Adrenal gland (tissue), 5 donors: ENCODE results near the gene CST6.

Source experiments
- CTCF ChIP-seq, 6 experiments: fragments of 450-650 bp in 4 of 6; fragments of 200-600 bp in 2 of 6; sonication (generic) in 1 of 6; IDR thresholded peaks; 1 replicate in 5 of 6; 2 replicates in 1 of 6; pipeline versions ENCODE4 v1.5.1 to v1.8.0; 2016 to 2021; ENCODE audit warnings: antibody characterized with exemption in 6 of 6, mild to moderate bottlenecking in 2 of 6, moderate library complexity in 1 of 6
- POLR2A ChIP-seq, 2 donors: fragments of 450-650 bp; IDR thresholded peaks; one replicate each; pipeline ENCODE4 v1.6.1; 2017; ENCODE audit warnings: antibody characterized with exemption in 2 of 2, mild to moderate bottlenecking in 2 of 2, moderate library complexity in 1 of 2
- donor health status: DM: no; HTN: no; CAD: no.

- TF ChIP-seq POLR2A (IDR thresholded peaks at IDR 0.05) (no peak), CTCF (IDR thresholded peaks at IDR 0.05) (no peak)
Observed at GRCh38 chr11:65975771-65976170, 36.0 kb upstream of the CST6 start.
